Neural progenitor cell (in vitro differentiated cells): Measurements from ENCODE around the gene DGKD. TPM values are rescaled to one million over a fixed set of nuclear protein-coding genes. Genes with fewer than 3 reads are reported as not detected.

Experiments
- DNase-seq: peaks from one replicate; pipeline ENCODE4 v3.0.0-alpha.2; 2016; ENCODE audit warnings: low spot score
- H2AFZ ChIP-seq: fragments of 200-600 bp; sonication (generic); replicated peaks from 2 replicates; pipeline ENCODE4 v1.6.1; 2016; ENCODE audit warnings: antibody characterized with exemption
- H3F3A ChIP-seq: fragments of 200-600 bp; sonication (generic); 2 replicates; pipeline ENCODE4 v1.6.1; 2016; ENCODE audit warnings: antibody characterized with exemption, low read depth
- H3K27ac ChIP-seq: fragments of 200-600 bp; sonication (generic); 2 replicates; pipeline ENCODE4 v1.5.1; 2016; ENCODE audit warnings: mild to moderate bottlenecking
- H3K27me3 ChIP-seq: fragments of 200-600 bp; sonication (generic); 2 replicates; pipeline ENCODE4 v1.6.1; 2016; ENCODE audit warnings: mild to moderate bottlenecking, moderate library complexity
- H3K36me3 ChIP-seq: fragments of 200-600 bp; sonication (generic); 2 replicates; pipeline ENCODE4 v1.5.1; 2016
- H3K4me1 ChIP-seq: fragments of 200-600 bp; sonication (generic); 2 replicates; pipeline ENCODE4 v1.6.1; 2016; ENCODE audit warnings: mixed run types
- H3K4me2 ChIP-seq: fragments of 200-600 bp; sonication (generic); 2 replicates; pipeline ENCODE4 v1.6.1; 2016
- H3K4me3 ChIP-seq: fragments of 200-600 bp; sonication (generic); 2 replicates; pipeline ENCODE4 v1.5.1; 2016
- H3K79me2 ChIP-seq: fragments of 200-600 bp; sonication (generic); 2 replicates; pipeline ENCODE4 v1.6.1; 2016; ENCODE audit warnings: low read depth
- H3K9ac ChIP-seq: fragments of 200-600 bp; sonication (generic); 2 replicates; pipeline ENCODE4 v1.6.1; 2016
- H3K9me3 ChIP-seq: fragments of 200-600 bp; sonication (generic); 2 replicates; pipeline ENCODE4 v1.5.1; 2016; ENCODE audit warnings: low read depth
- H4K20me1 ChIP-seq: fragments of 200-600 bp; sonication (generic); 2 replicates; pipeline ENCODE4 v1.6.1; 2016; ENCODE audit warnings: low read depth
- H3K27ac Mint-ChIP-seq: 3 replicates; pipeline ENCODE4 v1.8.0; 2021; ENCODE audit warnings: mixed read lengths
- H3K27me3 Mint-ChIP-seq: 2 replicates; pipeline ENCODE4 v1.8.0; 2022; ENCODE audit warnings: low read depth, mild to moderate bottlenecking, inconsistent platforms, moderate library complexity, mixed read lengths; ENCODE audit not compliant: insufficient read depth
- H3K36me3 Mint-ChIP-seq: 3 replicates; pipeline ENCODE4 v1.8.0; 2021; ENCODE audit warnings: mixed read lengths
- H3K4me1 Mint-ChIP-seq: 3 replicates; pipeline ENCODE4 v1.8.0; 2021; ENCODE audit warnings: mixed read lengths
- H3K4me3 Mint-ChIP-seq: 3 replicates; pipeline ENCODE4 v1.8.0; 2021; ENCODE audit warnings: mild to moderate bottlenecking, moderate library complexity, mixed read lengths
- H3K9me3 Mint-ChIP-seq: 3 replicates; pipeline ENCODE4 v1.8.0; 2020; ENCODE audit warnings: mixed read lengths
- CTCF ChIP-seq: fragments of 200-600 bp; sonication (generic); IDR thresholded peaks from 2 replicates; pipeline ENCODE4 v1.5.1; 2017; ENCODE audit warnings: antibody characterized with exemption, mild to moderate bottlenecking
- EZH2 ChIP-seq: fragments of 200-600 bp; sonication (generic); IDR thresholded peaks from 2 replicates; pipeline ENCODE4 v1.6.1; 2017; ENCODE audit warnings: antibody characterized with exemption, mild to moderate bottlenecking, moderate library complexity
- EZH2phosphoT487 ChIP-seq: fragments of 200-600 bp; sonication (generic); IDR thresholded peaks from 2 replicates; pipeline ENCODE4 v1.6.1; 2017; ENCODE audit warnings: antibody characterized with exemption
- total RNA-seq: library from RNA; depleted of rRNA; stranded (reverse); fragments of >200 nt; gene quantifications from 2 replicates; pipeline ENCODE4 v1.2.3, GENCODE V29; 2015; ENCODE audit warnings: low replicate concordance

DGKD gene
- total RNA-seq, 1 donor from 2014 or later = 10.9 TPM

- H3F3A ChIP-seq = no peaks in the 10 kb centered on the region
- peaks cover 5% of the 10 kb centered on the region for H3K27me3 ChIP-seq
- Mint-ChIP-seq H3K36me3 (peaks cover 2% of the 10 kb centered on the region), H3K4me1 (peaks cover 7% of the 10 kb centered on the region), H3K4me3 (no peak overlapping the region), H3K27me3 (peaks cover 6% of the 10 kb centered on the region), H3K27ac (no peak overlapping the region), H3K9me3 (no peaks in the 10 kb centered on the region)
- H2AFZ ChIP-seq = no peak overlapping the region
- no peak for DNase-seq
- H3K9ac ChIP-seq = no peak overlapping the region
- H3K4me3 ChIP-seq = no peak overlapping the region
- no peak overlapping the region for H3K27ac ChIP-seq
- no peaks in the 10 kb centered on the region for H3K79me2 ChIP-seq
- H3K9me3 ChIP-seq = no peaks in the 10 kb centered on the region
- H3K4me1 ChIP-seq = no peaks in the 10 kb centered on the region
- H3K4me2 ChIP-seq = no peak overlapping the region
- no peak for TF ChIP-seq EZH2
- no peak for TF ChIP-seq EZH2phosphoT487
- TF ChIP-seq CTCF = no peak
- H4K20me1 ChIP-seq = no peaks in the 10 kb centered on the region
- H3K36me3 ChIP-seq = no peaks in the 10 kb centered on the region
These were observed 42.9 kb upstream of the DGKD start for GRCh38 chr2:233311241-233311926.

- no peaks in the 10 kb centered on the region for H3F3A ChIP-seq
- Mint-ChIP-seq H3K27ac (no peak overlapping the region), H3K4me1 (no peaks in the 10 kb centered on the region), H3K36me3 (no peaks in the 10 kb centered on the region), H3K9me3 (no peaks in the 10 kb centered on the region), H3K27me3 (peaks cover 5% of the 10 kb centered on the region), H3K4me3 (no peak overlapping the region)
- H3K79me2 ChIP-seq = no peaks in the 10 kb centered on the region
- H3K36me3 ChIP-seq = no peaks in the 10 kb centered on the region
- DNase-seq = no peak
- H3K4me3 ChIP-seq = no peak overlapping the region
- peaks cover 5% of the 10 kb centered on the region for H3K27me3 ChIP-seq
- H4K20me1 ChIP-seq = no peaks in the 10 kb centered on the region
- no peaks in the 10 kb centered on the region for H3K4me1 ChIP-seq
- no peak overlapping the region for H3K27ac ChIP-seq
- H3K9me3 ChIP-seq = no peaks in the 10 kb centered on the region
- TF ChIP-seq CTCF (no peak), EZH2phosphoT487 (no peak)
- no peak overlapping the region for H3K9ac ChIP-seq
- H2AFZ ChIP-seq = no peak overlapping the region
- H3K4me2 ChIP-seq = no peak overlapping the region
These were observed 41.4 kb upstream of the DGKD start for GRCh38 chr2:233312874-233313273.

- H4K20me1 ChIP-seq = no peaks in the 10 kb centered on the region
- Mint-ChIP-seq H3K4me3 (no peak overlapping the region), H3K27ac (no peak overlapping the region), H3K27me3 (peaks cover 16% of the 10 kb centered on the region), H3K36me3 (no peaks in the 10 kb centered on the region), H3K9me3 (no peaks in the 10 kb centered on the region), H3K4me1 (no peaks in the 10 kb centered on the region)
- no peak overlapping the region for H2AFZ ChIP-seq
- no peak for TF ChIP-seq EZH2
- no peak for TF ChIP-seq EZH2phosphoT487
- no peak for TF ChIP-seq CTCF
- H3K79me2 ChIP-seq = no peaks in the 10 kb centered on the region
- H3K4me2 ChIP-seq = no peak overlapping the region
- no peaks in the 10 kb centered on the region for H3K36me3 ChIP-seq
- no peak for DNase-seq
- H3K27ac ChIP-seq = no peak overlapping the region
- no peak overlapping the region for H3K9ac ChIP-seq
- H3K4me1 ChIP-seq = no peaks in the 10 kb centered on the region
- H3K9me3 ChIP-seq = no peaks in the 10 kb centered on the region
- peaks cover 19% of the 10 kb centered on the region for H3K27me3 ChIP-seq
- H3F3A ChIP-seq = no peaks in the 10 kb centered on the region
- H3K4me3 ChIP-seq = no peak overlapping the region
These were observed 39.9 kb upstream of the DGKD start for GRCh38 chr2:233314180-233314925.
